Effector CD8-positive, alpha-beta T cell (primary cell): ENCODE measurements around the gene DNM2.
"Not testable (repeated sequence)": the region's sequence is repeated elsewhere in the genome, so short reads cannot be mapped to it uniquely, and the experiment has no call there.

Source experiments
- DNase-seq: peaks from one replicate; lab custom pipeline; 2025; lab: John Stamatoyannopoulos, UW

Gene DNM2

DNA sequence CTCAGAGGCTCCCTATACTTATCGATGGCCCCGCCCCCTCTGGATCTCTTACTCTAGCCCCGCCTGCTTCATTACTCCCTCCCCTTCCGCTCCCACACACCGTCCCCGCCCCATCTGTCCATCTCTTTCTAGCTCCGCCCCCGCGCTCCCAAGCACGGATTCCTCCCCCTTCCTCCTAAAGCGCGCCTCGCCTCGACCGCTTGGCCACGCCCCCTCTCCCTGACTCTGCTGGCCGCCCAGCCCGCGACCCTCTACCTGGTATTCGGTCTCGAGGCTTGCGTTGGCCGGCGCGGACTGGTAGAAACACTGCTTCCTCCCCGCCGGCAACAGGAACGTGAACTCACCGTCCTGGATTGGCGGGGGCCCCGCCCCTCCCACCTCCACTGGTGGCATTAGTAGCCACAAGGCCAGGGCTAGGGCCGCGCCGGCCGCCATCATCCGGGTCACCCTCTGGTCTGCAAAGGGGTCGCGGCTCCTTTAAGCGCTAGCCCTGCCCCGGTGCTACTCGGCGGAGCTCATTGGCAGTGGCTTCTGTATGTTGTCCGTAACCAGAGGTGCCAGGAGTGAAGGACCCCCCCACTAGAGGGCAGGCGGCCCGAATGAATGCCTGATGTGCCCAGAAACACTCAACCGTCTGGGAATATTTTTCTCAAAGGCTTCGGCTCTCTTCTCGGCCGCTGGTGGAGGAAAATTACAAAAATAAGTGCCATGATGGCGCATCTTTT, 118.0 kb downstream of the DNM2 start, which contains the start of gene TMED1:
Gene TMED1 (minus strand): TSS at position 459 of the 725 bp plus-strand sequence. CDS start 21 bp downstream, at position 438.
- peak; percentile 88 for DNase-seq

DNA sequence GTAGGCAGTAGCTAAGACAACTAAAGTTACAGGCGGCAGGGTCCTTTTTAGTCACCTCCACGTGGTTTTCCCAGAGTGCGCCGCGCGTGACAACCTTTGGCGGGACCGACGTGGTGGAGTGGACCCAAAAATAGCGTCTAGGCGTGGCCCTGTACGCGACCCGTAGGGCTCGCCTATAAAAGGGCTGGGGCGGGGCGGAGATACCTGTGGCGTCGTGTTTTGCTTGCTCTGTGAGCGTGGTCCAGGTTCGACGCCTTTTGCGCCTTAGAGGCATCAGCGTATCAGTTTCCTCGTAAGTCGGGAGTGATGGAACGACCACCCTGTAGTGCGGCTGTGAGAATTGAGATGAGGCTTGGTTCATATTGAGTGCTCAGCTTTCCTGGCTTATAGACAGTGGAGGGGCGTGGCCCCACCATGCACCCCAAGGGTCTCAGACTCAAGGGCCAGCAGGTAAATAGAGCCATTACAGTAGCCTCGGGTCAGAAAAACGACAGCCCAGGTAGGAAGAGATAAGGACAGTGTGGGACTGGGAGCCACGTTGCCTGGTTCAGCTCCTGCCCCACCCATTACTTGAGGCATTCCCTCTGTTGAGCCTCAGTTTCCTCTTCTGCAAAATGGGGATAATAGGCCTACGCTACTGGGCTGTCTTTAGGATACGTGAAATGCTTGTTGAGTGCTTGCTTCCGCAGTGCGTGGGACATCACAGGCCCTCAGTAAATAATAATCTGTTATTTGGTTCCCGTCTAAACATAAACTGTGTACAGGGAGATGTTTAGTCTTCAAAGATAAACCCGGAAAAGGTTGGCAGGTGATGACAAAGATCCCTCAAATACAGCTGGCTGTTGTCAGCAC, 118.8 kb downstream of the DNM2 start:
- peak; percentile 77 for DNase-seq

- not testable (repeated sequence) for DNase-seq
Observed at GRCh38 chr19:10837649-10838048, 119.8 kb downstream of the DNM2 start.

GRCh38 chr19:10838377-10838776, 120.5 kb downstream of the DNM2 start:
- no peak for DNase-seq

GRCh38 chr19:10839114-10840050, 121.5 kb downstream of the DNM2 start:
- no peak for DNase-seq

- DNase-seq = no peak
Observed at GRCh38 chr19:10842788-10843187, 124.9 kb downstream of the DNM2 start.

DNA sequence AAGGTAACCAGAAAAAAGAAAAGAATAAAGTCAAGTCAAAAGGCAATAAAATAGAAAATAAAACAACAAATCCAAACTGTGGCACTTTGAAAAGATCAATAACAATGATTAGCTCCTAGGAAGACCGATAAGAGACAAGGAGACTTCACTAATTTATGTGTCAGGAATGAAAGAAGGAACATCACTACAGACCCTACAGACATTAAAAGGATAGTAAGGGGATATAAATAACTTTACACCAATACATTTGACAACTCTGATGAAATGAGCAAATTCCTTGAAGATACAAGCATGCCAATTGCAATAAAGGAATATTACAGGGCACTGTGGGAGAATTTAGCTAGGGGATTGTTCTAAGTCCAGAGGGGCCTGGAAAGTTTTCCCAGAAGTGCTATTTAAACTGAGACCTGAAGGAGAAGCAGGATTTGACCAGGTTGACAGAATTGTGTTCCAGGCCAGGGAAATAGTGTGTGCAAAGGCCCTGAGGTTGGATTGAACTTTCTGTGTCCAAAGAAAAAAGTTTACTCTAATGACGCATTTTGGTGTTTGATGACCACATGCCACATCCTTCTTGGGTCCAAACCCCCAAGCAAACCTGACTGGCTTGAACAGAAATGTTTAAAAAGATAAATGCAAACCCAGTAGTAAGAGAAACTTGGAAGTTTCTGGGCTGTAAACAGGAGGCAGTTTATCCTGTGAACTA, 128.8 kb downstream of the DNM2 start:
- no peak for DNase-seq

- no peak for DNase-seq
Observed at GRCh38 chr19:10848230-10848856, 130.5 kb downstream of the DNM2 start, which contains the start of gene C19orf38. TSS of gene C19orf38 (plus strand) at chr19:10848415. CDS start at chr19:10848509, 94 bp downstream.

DNA sequence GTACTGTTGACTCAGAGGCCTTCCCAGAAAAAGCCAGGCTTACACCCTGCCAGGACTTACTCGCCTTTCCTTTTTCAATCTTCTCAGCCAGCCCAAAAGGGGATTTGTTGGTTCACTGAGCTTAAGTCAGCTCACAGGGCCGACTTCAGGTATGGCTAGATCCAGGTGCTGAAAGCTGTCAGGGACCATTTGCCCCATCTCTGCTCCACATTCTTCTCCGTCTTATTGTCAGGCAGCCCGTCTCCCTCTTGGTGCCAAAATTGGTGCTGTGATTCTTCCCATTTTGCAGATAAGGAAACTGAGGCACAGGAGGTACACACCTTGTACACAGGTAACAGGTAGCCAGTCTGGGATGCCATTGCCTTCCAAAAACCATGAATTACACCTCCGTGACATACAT, 132.8 kb downstream of the DNM2 start:
- DNase-seq = no peak

- DNase-seq = no peak
Observed at GRCh38 chr19:10852098-10852800, 134.4 kb downstream of the DNM2 start.

GRCh38 chr19:10852941-10853340, 135.1 kb downstream of the DNM2 start:
- DNase-seq = no peak

DNA sequence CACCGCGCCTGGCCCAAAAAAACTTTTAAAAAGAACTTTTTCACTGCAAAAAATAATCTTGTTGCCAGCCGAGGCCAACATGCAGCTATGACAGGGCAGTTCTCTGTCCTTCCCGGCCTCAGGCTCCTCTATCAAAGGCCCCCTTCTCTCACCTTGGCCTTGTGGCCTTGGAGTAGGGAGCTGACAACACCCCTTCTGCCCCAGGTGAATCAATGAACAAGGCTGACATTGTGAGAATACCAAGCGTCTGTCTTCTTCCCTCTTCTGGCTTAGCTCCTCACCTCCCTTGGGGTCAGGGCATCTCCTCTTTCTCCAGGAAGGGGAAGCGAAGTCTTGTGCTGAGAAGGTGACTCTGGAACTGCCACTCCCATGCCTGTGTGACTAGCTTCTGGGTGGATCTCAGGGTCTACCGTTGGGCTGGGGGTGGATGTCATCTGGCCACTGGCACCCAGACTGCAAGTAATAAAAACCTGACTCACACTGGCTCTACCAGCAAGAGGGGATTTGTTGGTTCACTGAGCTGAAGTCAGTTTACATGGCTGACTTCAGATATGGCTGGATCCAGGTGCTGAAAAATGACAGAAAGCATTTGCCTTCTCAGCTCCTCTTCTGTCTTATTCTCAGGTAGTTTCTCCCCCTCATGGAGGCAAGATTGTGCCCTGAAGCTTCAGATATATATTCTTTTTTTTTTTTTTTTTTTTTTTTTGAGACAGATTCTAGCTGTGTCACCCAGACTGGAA, 136.6 kb downstream of the DNM2 start:
- DNase-seq = no peak

DNA sequence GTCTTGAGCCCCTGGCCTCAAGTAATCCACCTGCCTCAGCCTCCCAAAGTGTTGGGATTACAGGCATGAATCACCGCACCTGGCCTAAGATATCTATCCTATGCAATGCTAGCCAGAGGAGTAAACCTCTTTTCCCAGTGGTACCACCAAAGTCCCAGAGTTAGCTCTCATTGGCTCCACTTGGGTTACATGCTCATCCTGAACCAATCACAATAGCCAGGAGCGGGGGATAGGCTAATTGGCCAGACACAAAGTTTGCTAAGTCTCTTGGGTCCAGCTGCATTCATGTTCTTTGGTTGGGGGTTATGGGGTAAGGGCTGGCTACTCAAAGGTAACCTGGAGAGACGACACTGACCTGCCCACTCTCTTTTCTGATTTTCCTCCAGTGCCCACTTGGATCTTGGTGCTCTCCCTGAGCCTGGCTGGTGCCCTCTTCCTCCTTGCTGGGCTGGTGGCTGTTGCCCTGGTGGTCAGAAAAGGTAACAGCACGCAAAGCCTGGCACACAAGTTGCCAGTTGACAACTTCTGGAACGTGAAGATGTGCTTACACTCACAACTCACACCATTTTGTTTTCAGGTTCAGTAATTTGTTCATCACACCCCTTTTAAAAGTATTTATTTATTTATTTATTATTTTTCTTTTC, 138.1 kb downstream of the DNM2 start:
- no peak for DNase-seq

- not testable (repeated sequence) for DNase-seq
Observed at GRCh38 chr19:10856899-10857298, 139.0 kb downstream of the DNM2 start.

GRCh38 chr19:10858204-10858828, 140.4 kb downstream of the DNM2 start:
- DNase-seq = peak; percentile 18

GRCh38 chr19:10861103-10861651, 143.3 kb downstream of the DNM2 start:
- DNase-seq = no peak

- no peak for DNase-seq
Observed at GRCh38 chr19:10862561-10863106, 144.8 kb downstream of the DNM2 start.
